HepG2 (cell line): ENCODE data around the gene EIF5A. TPM values are rescaled to one million over a fixed set of nuclear protein-coding genes. Genes with fewer than 3 reads are reported as not detected.

Source experiments
- DPF2 ChIP-seq: sonication (generic); formaldehyde crosslinking; IDR thresholded peaks from 2 replicates; pipeline ENCODE4 v1.4.0; 2020; ENCODE audit warnings: mild to moderate bottlenecking, low read depth, missing genetic modification reagents, borderline replicate concordance
- FOXC1 ChIP-seq: sonication (generic); formaldehyde crosslinking; IDR thresholded peaks from 2 replicates; pipeline ENCODE4 v1.8.0; 2022; ENCODE audit warnings: mild to moderate bottlenecking, missing genetic modification reagents, borderline replicate concordance
- ISL2 ChIP-seq: sonication (generic); formaldehyde crosslinking; IDR thresholded peaks from 2 replicates; pipeline ENCODE4 v1.5.0; 2020; ENCODE audit warnings: missing genetic modification reagents
- KAT8 ChIP-seq: IDR thresholded peaks from 2 replicates; pipeline ENCODE4 v1.6.1; 2016; ENCODE audit warnings: missing genetic modification reagents, missing compliant biosample characterization
- NCOA5 ChIP-seq: sonication (generic); formaldehyde crosslinking; IDR thresholded peaks from 2 replicates; pipeline ENCODE4 v1.4.0; 2020; ENCODE audit warnings: missing genetic modification reagents
- PCBP1 ChIP-seq: fragments of 200-400 bp; formaldehyde crosslinking; IDR thresholded peaks from 2 replicates; pipeline ENCODE4 v1.6.1; 2017; ENCODE audit warnings: mild to moderate bottlenecking, low read depth, low read length, borderline replicate concordance
- RXRA ChIP-seq: sonication (generic); formaldehyde crosslinking; IDR thresholded peaks from 2 replicates; pipeline ENCODE4 v1.5.1; 2020; ENCODE audit warnings: missing genetic modification reagents
- ZBTB20 ChIP-seq: sonication (generic); formaldehyde crosslinking; IDR thresholded peaks from 2 replicates; pipeline ENCODE4 v1.8.1; 2023; ENCODE audit warnings: missing genetic modification reagents, low read depth, mild to moderate bottlenecking, borderline replicate concordance
- ZMYM4 ChIP-seq: sonication (generic); formaldehyde crosslinking; IDR thresholded peaks from 2 replicates; pipeline ENCODE4 v1.8.1; 2023; ENCODE audit warnings: mild to moderate bottlenecking, missing genetic modification reagents
- ZNF230 ChIP-seq: sonication (generic); formaldehyde crosslinking; IDR thresholded peaks from 2 replicates; pipeline ENCODE4 v1.4.0; 2020; ENCODE audit warnings: mild to moderate bottlenecking, missing genetic modification reagents
- ZNF256 ChIP-seq: sonication (generic); formaldehyde crosslinking; conservative IDR thresholded peaks from 2 replicates; pipeline ENCODE4 v1.4.0; 2020; ENCODE audit warnings: missing genetic modification reagents
- ZNF274 ChIP-seq: sonication (generic); formaldehyde crosslinking; IDR thresholded peaks from 2 replicates; pipeline ENCODE4 v1.5.1; 2020; ENCODE audit warnings: mild to moderate bottlenecking, missing genetic modification reagents
- ZNF326 ChIP-seq: sonication (generic); formaldehyde crosslinking; IDR thresholded peaks from 2 replicates; pipeline ENCODE4 v1.4.0; 2020; ENCODE audit warnings: missing genetic modification reagents, borderline replicate concordance
- ZNF570 ChIP-seq: sonication (generic); formaldehyde crosslinking; IDR thresholded peaks from 2 replicates; pipeline ENCODE4 v1.4.0; 2020; ENCODE audit warnings: mild to moderate bottlenecking, missing genetic modification reagents, borderline replicate concordance
- polyA plus RNA-seq, 8 experiments: library from polyadenylated mRNA; depleted of rRNA in 3 of 8; stranded (reverse) in 7 of 8; unstranded in 1 of 8; fragments of >200 nt; fragmentation: Illumina TruSeq in 4 of 8; extraction: Trizol in 4 of 8; gene quantifications; 2 replicates each; pipeline versions ENCODE4 v1.2.1 to v1.2.3, GENCODE V29; 2011 to 2016; ENCODE audit warnings: low read depth in 4 of 8, missing spikeins in 1 of 8, mixed read lengths in 1 of 8; ENCODE audit not compliant: insufficient read depth in 1 of 8
- total RNA-seq, 5 experiments: library from RNA; depleted of rRNA; stranded (reverse); fragments of >200 nt; fragmentation: Illumina TruSeq; extraction: Trizol; gene quantifications; 2 replicates each; pipeline ENCODE4 v1.2.3, GENCODE V29; 2016; ENCODE audit warnings: low read depth in 1 of 5
- TF ChIP-seq, protein P1 (sequence below): sonication (generic); formaldehyde crosslinking; IDR thresholded peaks from 2 replicates; pipeline ENCODE4 v1.4.0; 2020; ENCODE audit warnings: missing genetic modification reagents
- TF ChIP-seq, protein P2 (sequence below): IDR thresholded peaks from 2 replicates; pipeline ENCODE4 v1.6.1; 2016; ENCODE audit warnings: low read depth, missing genetic modification reagents, missing compliant biosample characterization
- TF ChIP-seq, protein P3 (sequence below): sonication (generic); formaldehyde crosslinking; IDR thresholded peaks from 2 replicates; pipeline ENCODE4 v1.4.0; 2020; ENCODE audit warnings: mild to moderate bottlenecking, missing genetic modification reagents

EIF5A gene
- total and polyA plus RNA-seq, 2 of the 13 experiments (the other 11 are each of a cell fraction or from before 2014, with no cell fraction given): 319 to 337 TPM

DNA sequence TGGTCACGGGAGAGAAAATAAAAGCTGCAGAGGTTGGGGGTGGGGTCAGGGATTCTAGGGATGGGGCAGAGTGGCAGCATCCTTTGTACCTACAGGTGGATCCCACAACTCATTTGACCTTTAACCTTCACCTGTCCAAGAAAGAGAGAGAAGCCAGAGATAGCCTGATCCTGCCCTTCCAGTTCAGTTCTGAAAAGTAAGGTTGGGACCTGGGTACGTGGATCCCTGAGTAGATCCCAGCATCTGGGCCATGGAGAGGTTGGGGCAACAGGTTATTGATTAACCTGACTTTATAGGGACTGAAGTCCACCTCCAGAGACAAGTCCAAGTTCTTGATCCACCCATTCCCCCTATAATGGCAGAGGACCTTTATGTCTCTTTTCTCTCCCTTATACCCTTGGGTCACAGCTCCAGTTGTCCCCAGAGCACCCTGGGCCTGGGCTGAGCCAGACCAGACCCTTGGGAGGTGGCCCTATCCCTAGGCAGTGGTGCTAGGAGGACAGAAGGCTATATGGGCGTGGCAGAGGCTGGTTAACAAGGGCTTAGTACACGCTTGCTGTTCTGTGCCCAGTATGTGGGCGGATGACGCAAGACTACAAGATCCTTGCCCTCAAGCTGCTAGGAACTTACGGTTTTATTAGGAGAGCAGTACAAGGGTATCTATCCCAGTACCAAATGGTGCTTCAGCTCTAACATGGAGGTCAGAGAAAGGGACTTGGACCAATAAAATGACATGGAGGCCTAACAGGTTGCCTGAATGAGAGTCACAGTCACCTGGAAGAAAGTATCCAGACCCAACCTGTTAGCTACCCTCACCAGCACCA lies 48.5 kb upstream of the EIF5A start (continued):
- TF ChIP-seq DPF2 (CRISPR knock-in tag) (0 out of 2 replicates have a peak, but pooled peaks have one; percentile 18), NCOA5 (CRISPR knock-in tag) (no peak), ZNF230 (CRISPR knock-in tag) (no peak), ZNF274 (CRISPR knock-in tag) (peak; percentile 61; the same call in 1 of the 2 replicates), FOXC1 (0 out of 2 replicates have a peak, but pooled peaks have one; percentile 42), ZMYM4 (CRISPR knock-in tag) (0 out of 2 replicates have a peak, but pooled peaks have one; percentile 44), KAT8 (peak; percentile 35; the same call in 1 of the 2 replicates), PCBP1 (no peak), ISL2 (CRISPR knock-in tag) (peak; percentile 50), ZNF326 (CRISPR knock-in tag) (no peak), ZNF256 (CRISPR knock-in tag) (no peak), ZNF570 (CRISPR knock-in tag) (no peak), ZBTB20 (CRISPR knock-in tag) (peak; percentile 64; the same call in 1 of the 2 replicates), RXRA (CRISPR knock-in tag) (peak; percentile 76)
- TF ChIP-seq, protein P1, sequence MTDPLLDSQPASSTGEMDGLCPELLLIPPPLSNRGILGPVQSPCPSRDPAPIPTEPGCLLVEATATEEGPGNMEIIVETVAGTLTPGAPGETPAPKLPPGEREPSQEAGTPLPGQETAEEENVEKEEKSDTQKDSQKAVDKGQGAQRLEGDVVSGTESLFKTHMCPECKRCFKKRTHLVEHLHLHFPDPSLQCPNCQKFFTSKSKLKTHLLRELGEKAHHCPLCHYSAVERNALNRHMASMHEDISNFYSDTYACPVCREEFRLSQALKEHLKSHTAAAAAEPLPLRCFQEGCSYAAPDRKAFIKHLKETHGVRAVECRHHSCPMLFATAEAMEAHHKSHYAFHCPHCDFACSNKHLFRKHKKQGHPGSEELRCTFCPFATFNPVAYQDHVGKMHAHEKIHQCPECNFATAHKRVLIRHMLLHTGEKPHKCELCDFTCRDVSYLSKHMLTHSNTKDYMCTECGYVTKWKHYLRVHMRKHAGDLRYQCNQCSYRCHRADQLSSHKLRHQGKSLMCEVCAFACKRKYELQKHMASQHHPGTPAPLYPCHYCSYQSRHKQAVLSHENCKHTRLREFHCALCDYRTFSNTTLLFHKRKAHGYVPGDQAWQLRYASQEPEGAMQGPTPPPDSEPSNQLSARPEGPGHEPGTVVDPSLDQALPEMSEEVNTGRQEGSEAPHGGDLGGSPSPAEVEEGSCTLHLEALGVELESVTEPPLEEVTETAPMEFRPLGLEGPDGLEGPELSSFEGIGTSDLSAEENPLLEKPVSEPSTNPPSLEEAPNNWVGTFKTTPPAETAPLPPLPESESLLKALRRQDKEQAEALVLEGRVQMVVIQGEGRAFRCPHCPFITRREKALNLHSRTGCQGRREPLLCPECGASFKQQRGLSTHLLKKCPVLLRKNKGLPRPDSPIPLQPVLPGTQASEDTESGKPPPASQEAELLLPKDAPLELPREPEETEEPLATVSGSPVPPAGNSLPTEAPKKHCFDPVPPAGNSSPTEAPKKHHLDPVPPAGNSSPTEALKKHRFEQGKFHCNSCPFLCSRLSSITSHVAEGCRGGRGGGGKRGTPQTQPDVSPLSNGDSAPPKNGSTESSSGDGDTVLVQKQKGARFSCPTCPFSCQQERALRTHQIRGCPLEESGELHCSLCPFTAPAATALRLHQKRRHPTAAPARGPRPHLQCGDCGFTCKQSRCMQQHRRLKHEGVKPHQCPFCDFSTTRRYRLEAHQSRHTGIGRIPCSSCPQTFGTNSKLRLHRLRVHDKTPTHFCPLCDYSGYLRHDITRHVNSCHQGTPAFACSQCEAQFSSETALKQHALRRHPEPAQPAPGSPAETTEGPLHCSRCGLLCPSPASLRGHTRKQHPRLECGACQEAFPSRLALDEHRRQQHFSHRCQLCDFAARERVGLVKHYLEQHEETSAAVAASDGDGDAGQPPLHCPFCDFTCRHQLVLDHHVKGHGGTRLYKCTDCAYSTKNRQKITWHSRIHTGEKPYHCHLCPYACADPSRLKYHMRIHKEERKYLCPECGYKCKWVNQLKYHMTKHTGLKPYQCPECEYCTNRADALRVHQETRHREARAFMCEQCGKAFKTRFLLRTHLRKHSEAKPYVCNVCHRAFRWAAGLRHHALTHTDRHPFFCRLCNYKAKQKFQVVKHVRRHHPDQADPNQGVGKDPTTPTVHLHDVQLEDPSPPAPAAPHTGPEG (CRISPR knock-in tag): no peak
- TF ChIP-seq, protein P2, sequence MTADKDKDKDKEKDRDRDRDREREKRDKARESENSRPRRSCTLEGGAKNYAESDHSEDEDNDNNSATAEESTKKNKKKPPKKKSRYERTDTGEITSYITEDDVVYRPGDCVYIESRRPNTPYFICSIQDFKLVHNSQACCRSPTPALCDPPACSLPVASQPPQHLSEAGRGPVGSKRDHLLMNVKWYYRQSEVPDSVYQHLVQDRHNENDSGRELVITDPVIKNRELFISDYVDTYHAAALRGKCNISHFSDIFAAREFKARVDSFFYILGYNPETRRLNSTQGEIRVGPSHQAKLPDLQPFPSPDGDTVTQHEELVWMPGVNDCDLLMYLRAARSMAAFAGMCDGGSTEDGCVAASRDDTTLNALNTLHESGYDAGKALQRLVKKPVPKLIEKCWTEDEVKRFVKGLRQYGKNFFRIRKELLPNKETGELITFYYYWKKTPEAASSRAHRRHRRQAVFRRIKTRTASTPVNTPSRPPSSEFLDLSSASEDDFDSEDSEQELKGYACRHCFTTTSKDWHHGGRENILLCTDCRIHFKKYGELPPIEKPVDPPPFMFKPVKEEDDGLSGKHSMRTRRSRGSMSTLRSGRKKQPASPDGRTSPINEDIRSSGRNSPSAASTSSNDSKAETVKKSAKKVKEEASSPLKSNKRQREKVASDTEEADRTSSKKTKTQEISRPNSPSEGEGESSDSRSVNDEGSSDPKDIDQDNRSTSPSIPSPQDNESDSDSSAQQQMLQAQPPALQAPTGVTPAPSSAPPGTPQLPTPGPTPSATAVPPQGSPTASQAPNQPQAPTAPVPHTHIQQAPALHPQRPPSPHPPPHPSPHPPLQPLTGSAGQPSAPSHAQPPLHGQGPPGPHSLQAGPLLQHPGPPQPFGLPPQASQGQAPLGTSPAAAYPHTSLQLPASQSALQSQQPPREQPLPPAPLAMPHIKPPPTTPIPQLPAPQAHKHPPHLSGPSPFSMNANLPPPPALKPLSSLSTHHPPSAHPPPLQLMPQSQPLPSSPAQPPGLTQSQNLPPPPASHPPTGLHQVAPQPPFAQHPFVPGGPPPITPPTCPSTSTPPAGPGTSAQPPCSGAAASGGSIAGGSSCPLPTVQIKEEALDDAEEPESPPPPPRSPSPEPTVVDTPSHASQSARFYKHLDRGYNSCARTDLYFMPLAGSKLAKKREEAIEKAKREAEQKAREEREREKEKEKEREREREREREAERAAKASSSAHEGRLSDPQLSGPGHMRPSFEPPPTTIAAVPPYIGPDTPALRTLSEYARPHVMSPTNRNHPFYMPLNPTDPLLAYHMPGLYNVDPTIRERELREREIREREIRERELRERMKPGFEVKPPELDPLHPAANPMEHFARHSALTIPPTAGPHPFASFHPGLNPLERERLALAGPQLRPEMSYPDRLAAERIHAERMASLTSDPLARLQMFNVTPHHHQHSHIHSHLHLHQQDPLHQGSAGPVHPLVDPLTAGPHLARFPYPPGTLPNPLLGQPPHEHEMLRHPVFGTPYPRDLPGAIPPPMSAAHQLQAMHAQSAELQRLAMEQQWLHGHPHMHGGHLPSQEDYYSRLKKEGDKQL: 0 out of 2 replicates have a peak, but pooled peaks have one; percentile 28
- TF ChIP-seq, protein P3, sequence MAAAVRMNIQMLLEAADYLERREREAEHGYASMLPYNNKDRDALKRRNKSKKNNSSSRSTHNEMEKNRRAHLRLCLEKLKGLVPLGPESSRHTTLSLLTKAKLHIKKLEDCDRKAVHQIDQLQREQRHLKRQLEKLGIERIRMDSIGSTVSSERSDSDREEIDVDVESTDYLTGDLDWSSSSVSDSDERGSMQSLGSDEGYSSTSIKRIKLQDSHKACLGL (CRISPR knock-in tag): peak; percentile 74; the same call in 1 of the 2 replicates
